Fibroblast of lung (primary cell): ENCODE results near the gene TRAK1. TPM values are rescaled to one million over a fixed set of nuclear protein-coding genes. Genes with fewer than 3 reads are reported as not detected.

Source experiments
- DNase-seq, 2 donors: peaks; one replicate each; pipeline versions ENCODE4 v3.0.0 to v3.0.0-alpha.2; 2010; ENCODE audit warnings: low read depth in 2 of 2
- H2AFZ ChIP-seq: 2 replicates; pipeline ENCODE4 v1.5.1; 2012; ENCODE audit warnings: low read length, control low read depth, inconsistent platforms
- H3K27ac ChIP-seq: 2 replicates; pipeline ENCODE4 v1.5.1; 2011; ENCODE audit warnings: low read length, control low read depth; ENCODE audit not compliant: insufficient read depth
- H3K27me3 ChIP-seq: 2 replicates; pipeline ENCODE4 v1.5.1; 2011; ENCODE audit warnings: mild to moderate bottlenecking, low read length; ENCODE audit not compliant: control insufficient read depth, insufficient read depth
- H3K36me3 ChIP-seq: 2 replicates; pipeline ENCODE4 v1.5.1; 2011; ENCODE audit warnings: low read length; ENCODE audit not compliant: control insufficient read depth, insufficient read depth
- H3K4me1 ChIP-seq: 2 replicates; pipeline ENCODE4 v1.5.1; 2011; ENCODE audit warnings: low read length; ENCODE audit not compliant: control insufficient read depth, insufficient read depth; ENCODE audit errors: extremely low read depth
- H3K4me2 ChIP-seq: 2 replicates; pipeline ENCODE4 v1.5.1; 2011; ENCODE audit warnings: low read length, control low read depth; ENCODE audit not compliant: insufficient read depth; ENCODE audit errors: extremely low read depth
- H3K4me3 ChIP-seq, 4 experiments: fragments of 200-600 bp in 1 of 4; sonication (generic) in 1 of 4; replicated peaks in 1 of 4; 2 replicates each; pipeline ENCODE4 v1.5.1; 2011 to 2016; ENCODE audit warnings: low read length in 4 of 4, low read depth in 3 of 4, mild to moderate bottlenecking in 3 of 4, control low read depth in 2 of 4, inconsistent platforms in 1 of 4, mixed read lengths in 1 of 4; ENCODE audit not compliant: insufficient read depth in 1 of 4; ENCODE audit errors: control extremely low read depth in 1 of 4
- H3K79me2 ChIP-seq: 2 replicates; pipeline ENCODE4 v1.5.1; 2012; ENCODE audit warnings: mild to moderate bottlenecking, low read length, inconsistent platforms; ENCODE audit not compliant: control insufficient read depth, insufficient read depth
- H3K9ac ChIP-seq: 2 replicates; pipeline ENCODE4 v1.5.1; 2011; ENCODE audit warnings: mild to moderate bottlenecking, low read length, control low read depth; ENCODE audit not compliant: insufficient read depth
- H3K9me3 ChIP-seq: 2 replicates; pipeline ENCODE4 v1.5.1; 2012; ENCODE audit warnings: low read depth, low read length; ENCODE audit not compliant: control insufficient read depth, insufficient read depth
- H4K20me1 ChIP-seq: 2 replicates; pipeline ENCODE4 v1.5.1; 2011; ENCODE audit warnings: low read length; ENCODE audit not compliant: control insufficient read depth, insufficient read depth; ENCODE audit errors: extremely low read depth
- CTCF ChIP-seq, 2 donors: IDR thresholded peaks in 1 of 2; conservative IDR thresholded peaks in 1 of 2; 1 replicate in 1 of 2; 2 replicates in 1 of 2; pipeline ENCODE4 v1.5.1; 2011 to 2012; ENCODE audit warnings: low read length in 2 of 2, control low read depth in 1 of 2, inconsistent platforms in 1 of 2, low read depth in 1 of 2, mild to moderate bottlenecking in 1 of 2
- EZH2 ChIP-seq: IDR thresholded peaks from 2 replicates; pipeline ENCODE4 v1.5.1; 2012; ENCODE audit warnings: low read length, control low read depth, mild to moderate bottlenecking; ENCODE audit errors: missing control alignments
- polyA plus RNA-seq, 2 donors: library from polyadenylated mRNA; depleted of rRNA in 1 of 2; stranded (reverse) in 1 of 2; unstranded in 1 of 2; fragments of >200 nt; gene quantifications; 2 replicates each; pipeline ENCODE4 v1.2.1, GENCODE V29; 2011 to 2012; ENCODE audit warnings: missing spikeins in 1 of 2
- total RNA-seq: library from RNA; depleted of rRNA; stranded (reverse); fragments of >200 nt; gene quantifications from 2 replicates; pipeline ENCODE4 v1.2.1, GENCODE V29; 2014

The TRAK1 gene
- total and polyA plus RNA-seq, 2 donors (not counting 1 experiment from before 2014, with no cell fraction given): 37.8 to 44.0 TPM

- TF ChIP-seq CTCF (conservative IDR thresholded peaks at IDR 0.05 in 1 of 2, IDR thresholded peaks at IDR 0.05 in 1 of 2; ENCODE audit: low read depth in 1 of 2, low read length in 2 of 2): no peak
- no peak for TF ChIP-seq EZH2
- no peak overlapping the region for H3K4me2 ChIP-seq
- H3K4me1 ChIP-seq: no peaks in the 10 kb centered on the region
- no peak overlapping the region for H2AFZ ChIP-seq
- no peak for DNase-seq
- H3K4me3 ChIP-seq: no peak overlapping the region
- H3K79me2 ChIP-seq: no peaks in the 10 kb centered on the region
- H3K27me3 ChIP-seq: no peaks in the 10 kb centered on the region
- no peaks in the 10 kb centered on the region for H4K20me1 ChIP-seq
- H3K9ac ChIP-seq: no peak overlapping the region
- no peak overlapping the region for H3K27ac ChIP-seq
- peaks cover 2% of the 10 kb centered on the region for H3K36me3 ChIP-seq
- no peaks in the 10 kb centered on the region for H3K9me3 ChIP-seq
Observed at GRCh38 chr3:42187936-42188335, 96.8 kb downstream of the TRAK1 start.

DNA sequence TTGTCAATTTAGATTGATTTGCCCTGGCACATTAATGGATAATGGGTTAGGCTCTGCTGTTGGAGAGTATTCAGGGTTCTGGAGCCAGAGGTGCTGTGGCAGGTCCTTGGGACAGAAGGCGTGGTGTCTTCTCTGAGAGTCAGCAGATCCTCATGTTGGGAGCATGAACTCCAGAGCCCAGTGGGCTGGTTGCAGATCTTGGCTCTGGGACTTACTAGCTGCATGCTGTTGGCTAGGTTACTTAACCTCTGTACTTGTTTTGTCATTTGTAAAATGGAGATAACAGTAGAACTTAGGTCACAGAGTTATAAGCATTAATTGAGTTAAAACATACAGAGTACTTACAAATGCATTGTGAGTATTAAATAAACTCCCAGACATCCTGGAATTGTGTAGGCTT lies 97.2 kb downstream of the TRAK1 start:
- Histone ChIP-seq H2AFZ (no peak overlapping the region), H3K9me3 (no peaks in the 10 kb centered on the region), H3K79me2 (no peaks in the 10 kb centered on the region), H3K36me3 (peaks cover 2% of the 10 kb centered on the region), H3K4me3 (no peak overlapping the region), H3K4me2 (no peak overlapping the region), H3K27ac (no peak overlapping the region), H4K20me1 (no peaks in the 10 kb centered on the region), H3K27me3 (no peaks in the 10 kb centered on the region), H3K9ac (no peak overlapping the region), H3K4me1 (no peaks in the 10 kb centered on the region)
- no peak for DNase-seq
- TF ChIP-seq EZH2 (no peak), CTCF (conservative IDR thresholded peaks at IDR 0.05 in 1 of 2, IDR thresholded peaks at IDR 0.05 in 1 of 2; ENCODE audit: low read depth in 1 of 2, low read length in 2 of 2) (no peak)

DNA sequence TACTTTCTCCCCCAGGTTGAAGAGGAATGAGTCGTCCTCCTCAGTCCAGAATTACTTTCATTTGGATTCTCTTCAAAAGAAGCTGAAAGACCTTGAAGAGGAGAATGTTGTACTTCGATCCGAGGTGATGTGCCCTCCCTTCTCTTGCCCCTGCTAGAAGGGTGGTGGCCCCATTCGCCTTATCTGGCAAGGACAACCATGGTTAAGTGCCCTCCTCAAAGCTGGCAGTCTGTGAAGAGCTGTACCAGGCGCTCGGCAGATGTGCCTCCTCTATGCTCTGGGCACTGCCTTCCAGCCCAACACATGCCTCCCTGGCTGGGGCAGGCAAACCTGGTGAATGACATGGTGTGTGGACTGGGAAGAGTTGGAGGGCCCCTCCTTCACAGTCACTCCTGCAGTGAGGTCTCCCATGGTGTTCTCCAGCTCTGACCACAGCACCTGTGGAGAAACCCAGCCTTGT lies 97.9 kb downstream of the TRAK1 start:
- TF ChIP-seq EZH2 (no peak), CTCF (conservative IDR thresholded peaks at IDR 0.05 in 1 of 2, IDR thresholded peaks at IDR 0.05 in 1 of 2; ENCODE audit: low read depth in 1 of 2, low read length in 2 of 2) (no peak)
- peaks cover 5% of the 10 kb centered on the region for H3K36me3 ChIP-seq
- H4K20me1 ChIP-seq: no peaks in the 10 kb centered on the region
- no peaks in the 10 kb centered on the region for H3K79me2 ChIP-seq
- no peaks in the 10 kb centered on the region for H3K4me1 ChIP-seq
- H3K4me3 ChIP-seq: no peak overlapping the region
- no peak for DNase-seq
- H3K27ac ChIP-seq: no peak overlapping the region
- no peaks in the 10 kb centered on the region for H3K27me3 ChIP-seq
- H3K4me2 ChIP-seq: no peak overlapping the region
- H3K9ac ChIP-seq: no peak overlapping the region
- no peak overlapping the region for H2AFZ ChIP-seq
- no peaks in the 10 kb centered on the region for H3K9me3 ChIP-seq
